NCI-H345 treated with DMSO at 0.1 percent for 48 hours (cell line): ENCODE results near the gene CLEC18B.
"Not testable (repeated sequence)": the region's sequence is repeated elsewhere in the genome, so short reads cannot be mapped to it uniquely, and the experiment has no call there.

Source experiments
- DNase-seq: peaks from one replicate; lab custom pipeline; 2025; ENCODE audit not compliant: unreplicated experiment; lab: John Stamatoyannopoulos, UW

The CLEC18B gene

DNA sequence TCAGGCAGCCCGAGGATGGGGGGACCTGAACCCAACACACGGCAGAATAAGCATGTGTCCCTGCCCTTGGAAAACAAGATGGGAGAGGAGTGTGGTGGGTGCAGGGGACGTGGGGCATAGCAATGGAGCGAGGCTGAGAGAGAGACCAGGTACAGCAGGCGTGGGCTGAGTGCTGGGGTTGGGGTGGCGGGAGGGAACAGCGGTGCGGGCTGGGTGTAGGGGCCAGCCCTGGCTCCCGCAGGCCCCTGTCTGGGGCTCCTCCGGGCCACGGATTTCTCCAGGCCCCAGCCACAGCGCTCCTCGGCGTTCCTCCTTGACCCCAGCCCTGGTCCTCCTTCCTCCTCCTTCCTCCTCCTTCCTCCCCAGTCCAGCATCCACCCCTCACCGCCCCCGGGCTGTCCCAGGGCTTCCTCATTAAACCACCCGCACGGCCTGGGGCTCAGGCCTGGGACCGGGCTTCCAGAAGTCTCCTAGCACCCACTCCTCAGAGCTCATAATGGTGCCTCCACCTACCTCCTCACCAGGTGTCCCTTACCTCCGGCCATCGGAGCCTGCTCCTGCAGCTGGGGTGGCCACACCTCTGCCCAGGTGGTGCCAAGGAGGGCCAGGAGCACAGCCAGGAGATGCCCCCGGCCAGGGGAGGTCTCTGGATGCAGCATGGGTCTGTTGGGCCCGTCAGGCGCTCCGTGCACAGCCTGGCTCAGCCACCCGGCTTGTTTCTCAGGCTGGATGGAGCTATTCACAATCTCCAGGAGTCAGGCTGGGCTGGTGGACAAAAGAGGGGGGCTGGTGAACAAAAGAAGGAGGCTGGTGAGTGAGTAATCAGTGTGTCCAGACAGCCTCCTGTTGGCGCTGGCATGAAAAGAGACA is at the start of gene CLEC18B:
TSS of gene CLEC18B (minus strand) at position 867 of the 870 bp plus-strand sequence. CDS start at position 659, 208 bp downstream.
- DNase-seq: not testable (repeated sequence)

DNA sequence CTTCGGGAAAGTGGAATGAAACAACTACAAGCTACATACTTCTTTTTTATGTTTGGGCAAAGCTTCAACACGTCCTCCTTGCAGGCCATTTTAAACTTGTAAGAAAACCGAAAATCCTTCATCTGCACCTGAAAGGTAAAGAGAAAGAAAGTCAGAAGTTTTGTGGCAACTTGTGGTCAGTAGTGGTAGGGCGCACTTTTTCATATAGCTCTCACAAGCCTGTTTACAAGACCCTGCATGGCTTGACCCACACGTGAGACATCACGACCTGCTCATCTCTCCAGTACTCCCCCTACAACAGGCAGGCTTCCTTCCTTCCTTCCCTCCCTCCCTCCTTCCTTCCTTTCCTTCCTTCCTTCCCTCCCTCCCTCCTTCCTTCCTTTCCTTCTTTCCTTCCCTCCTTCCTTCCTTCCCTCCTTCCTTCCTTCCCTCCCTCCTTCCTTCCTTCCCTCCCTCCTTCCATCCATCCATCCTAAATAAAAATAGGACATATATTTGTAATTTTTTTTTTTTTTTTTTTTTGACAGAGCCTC is 48.7 kb upstream of the CLEC18B start:
- DNase-seq: no peak

DNA sequence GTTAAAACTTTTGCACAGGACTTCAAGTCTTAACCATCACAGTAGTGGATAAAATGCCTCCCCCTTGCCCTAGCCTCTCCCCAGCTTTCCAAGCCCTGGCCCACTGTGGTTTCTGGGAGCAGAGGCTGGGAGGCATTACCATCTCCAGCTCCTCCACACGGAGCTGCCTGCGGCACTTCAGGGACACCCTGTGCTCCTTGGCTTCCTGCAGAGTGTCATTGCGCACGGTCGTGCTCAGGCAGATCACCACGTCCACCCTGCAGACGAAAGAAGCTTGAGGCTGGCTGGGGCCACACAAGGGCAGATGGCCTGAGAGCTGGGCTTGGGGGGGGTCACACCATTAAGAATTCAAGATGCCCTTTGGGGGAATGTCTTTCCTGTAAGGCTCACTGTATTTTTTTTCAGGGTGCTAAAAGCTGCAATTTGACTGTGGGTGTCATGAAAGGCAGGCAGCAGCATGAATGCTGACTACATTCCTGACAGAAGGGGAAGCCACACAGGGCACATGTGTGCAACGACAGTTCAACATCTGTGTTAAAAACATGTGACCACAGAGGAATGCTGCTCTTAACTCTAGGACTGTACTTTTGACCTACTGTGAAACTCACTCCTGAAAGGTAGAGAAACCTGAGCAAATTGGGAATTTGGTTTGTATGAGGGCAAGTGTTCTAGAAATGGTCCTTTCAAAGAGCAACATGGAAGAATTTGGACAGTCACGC is 47.7 kb upstream of the CLEC18B start:
- DNase-seq: no peak

DNA sequence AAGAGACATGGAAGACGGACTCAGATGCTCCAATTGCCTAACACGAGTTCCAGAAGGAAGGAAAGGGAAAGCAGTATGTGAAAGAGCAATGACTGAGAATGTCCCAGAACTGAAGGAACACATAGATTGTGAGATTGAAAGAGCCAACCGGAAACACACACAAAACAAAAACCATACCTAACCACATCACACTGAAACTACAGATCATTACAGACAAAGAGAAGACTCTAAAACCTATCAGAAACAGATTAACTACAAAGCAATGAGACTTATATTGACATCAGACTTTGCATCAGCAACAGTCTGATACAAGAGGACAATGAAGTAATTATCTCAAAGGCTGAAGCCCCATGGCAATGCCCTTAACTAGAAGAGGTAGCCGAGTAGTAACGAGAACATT is 45.6 kb upstream of the CLEC18B start:
- DNase-seq: no peak

DNA sequence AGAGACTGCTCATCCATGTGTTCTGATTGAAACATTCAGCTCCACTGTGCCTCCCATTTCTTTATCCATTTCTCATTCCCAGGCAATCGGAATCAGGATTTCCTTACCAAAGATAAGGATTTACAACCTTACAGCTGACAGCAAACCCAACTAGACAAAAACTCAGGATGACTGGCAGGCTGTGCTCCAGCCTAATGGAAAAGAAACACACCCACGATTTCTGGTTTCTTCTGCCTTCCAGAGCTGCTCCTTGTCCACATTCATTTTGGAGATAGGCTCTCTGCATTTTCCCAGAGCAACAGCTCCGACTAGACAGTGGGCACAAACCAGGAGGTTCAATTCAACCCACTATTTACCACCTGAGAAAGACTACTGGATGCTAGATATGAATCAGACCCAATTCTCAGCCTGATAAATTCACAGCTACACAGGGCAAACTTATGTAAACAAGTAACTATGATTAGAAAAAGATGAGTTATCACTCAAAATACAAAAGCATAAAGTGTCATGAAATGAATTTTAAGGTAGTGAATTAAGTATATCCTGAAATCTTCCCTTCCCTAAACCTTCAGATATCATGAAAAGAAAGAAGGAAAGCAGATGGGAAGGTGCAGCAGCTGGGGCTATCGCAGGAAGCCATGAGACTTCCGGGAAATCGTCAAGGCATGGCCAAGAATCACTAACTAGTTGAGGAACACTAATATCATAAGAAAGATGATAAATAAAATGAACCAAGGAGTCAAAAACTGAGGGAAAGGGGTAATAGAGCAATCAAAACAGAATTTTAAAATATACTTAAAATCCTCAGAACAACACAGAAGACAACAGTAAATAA is 44.8 kb upstream of the CLEC18B start:
- no peak for DNase-seq

DNA sequence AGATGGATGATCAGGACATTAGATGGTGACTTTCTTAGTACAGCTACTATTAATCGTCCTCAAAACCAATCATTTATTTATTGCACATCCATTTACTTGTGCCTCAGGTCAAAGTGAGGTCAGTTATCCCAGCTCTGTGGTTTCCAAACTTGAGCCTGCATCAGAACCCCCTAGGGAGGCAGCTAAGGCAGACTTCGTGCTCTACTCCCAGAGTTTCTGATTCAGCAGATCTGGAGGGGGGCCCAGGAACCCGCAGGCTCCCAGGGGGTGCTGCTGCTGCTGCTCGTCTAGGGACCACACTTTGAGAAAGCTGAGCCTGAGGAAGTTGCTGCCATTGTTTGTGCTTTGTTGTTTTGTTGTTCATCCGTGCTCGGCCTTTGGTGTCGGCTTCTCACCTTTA is 44.0 kb upstream of the CLEC18B start:
- DNase-seq: no peak

DNA sequence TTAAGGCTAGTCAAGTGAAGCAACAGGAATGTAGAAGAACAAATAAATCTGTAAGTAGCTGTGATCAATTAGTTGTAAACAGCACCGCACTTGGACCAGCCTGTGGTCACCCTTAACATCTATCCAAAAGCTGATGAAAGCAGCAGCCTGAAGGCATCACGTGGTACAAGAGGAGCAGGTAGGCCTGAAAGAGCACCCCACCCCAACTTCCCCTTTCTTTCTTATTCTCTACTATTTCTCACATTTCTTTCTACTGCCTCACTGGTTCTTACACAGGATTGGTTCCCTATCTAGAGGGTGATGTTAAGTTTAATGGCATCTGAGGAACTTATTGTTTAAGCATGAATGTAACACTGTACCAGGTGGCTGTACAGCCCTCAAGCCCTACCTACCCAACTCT is 42.6 kb upstream of the CLEC18B start:
- no peak for DNase-seq

DNA sequence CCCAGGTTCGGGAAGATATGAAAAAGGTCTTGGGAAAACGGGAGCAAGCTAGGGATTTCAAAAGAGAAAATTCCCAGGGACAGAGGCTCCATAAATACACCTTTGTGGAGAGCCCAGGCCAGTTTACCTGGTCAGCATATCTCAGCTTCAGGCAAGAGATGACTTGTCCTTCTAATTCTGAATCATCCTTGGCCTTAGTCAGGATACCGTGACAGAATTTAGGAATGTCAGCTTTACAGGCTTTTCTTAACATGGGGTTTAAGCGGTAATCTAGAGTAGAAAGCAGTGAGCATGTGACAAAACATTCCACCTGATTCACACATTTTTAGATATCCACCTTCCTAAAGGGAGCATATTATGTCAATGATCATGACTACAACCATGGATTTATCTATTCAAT is 41.1 kb upstream of the CLEC18B start:
- no peak for DNase-seq

DNA sequence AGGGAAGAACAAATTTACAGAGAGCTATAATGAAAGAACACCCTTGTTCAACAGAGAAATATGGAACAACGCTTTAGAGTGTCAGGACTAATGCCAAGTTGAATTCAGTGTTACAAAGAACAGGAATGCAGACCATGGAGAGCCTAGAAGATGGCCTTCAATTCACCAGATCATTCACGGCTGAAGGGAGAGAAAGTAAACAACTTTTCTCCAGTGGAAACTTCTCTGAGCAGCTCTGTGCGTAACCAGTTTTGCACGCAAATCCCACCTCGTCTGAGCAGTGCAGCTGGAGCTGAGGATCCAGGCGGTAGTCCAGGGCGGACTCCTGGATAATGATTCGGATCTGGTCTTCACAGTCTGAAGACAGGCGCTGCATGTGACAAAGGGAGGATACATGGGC is 40.5 kb upstream of the CLEC18B start:
- no peak for DNase-seq

DNA sequence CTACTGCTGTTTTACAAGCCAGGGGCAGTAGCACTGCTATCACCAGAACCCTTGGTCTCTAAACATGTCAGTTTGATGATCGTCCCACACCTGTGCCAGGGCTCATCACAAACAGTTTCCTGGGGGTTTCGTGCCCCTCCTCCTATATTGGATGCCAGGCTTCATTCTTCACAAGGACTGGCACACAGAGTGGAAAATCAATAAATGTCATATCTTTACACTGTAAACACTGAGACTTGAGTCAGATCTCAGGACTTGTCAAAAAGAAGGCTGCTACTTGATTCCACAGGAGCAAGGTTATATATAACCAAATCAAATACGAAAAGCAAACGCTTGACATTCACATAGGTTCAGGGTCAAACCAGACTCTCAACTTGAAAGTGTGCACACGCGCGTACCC is 39.3 kb upstream of the CLEC18B start:
- DNase-seq: no peak

DNA sequence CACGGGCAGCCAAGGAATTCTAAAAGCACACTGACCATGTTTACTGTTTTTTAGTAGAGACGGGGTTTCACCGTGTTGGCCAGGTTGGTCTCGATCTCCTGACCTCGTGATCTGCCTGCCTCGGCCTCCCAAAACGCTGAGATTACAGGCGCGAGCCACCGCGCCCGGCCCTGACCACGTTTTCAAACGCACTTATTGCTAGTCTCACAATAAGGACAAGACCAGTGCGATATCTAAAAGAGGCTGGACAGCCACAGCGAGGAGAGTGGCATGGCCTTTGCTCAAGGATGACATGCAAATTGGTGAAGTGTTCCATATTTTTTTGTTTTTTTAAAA is 35.0 kb upstream of the CLEC18B start:
- DNase-seq: no peak

DNA sequence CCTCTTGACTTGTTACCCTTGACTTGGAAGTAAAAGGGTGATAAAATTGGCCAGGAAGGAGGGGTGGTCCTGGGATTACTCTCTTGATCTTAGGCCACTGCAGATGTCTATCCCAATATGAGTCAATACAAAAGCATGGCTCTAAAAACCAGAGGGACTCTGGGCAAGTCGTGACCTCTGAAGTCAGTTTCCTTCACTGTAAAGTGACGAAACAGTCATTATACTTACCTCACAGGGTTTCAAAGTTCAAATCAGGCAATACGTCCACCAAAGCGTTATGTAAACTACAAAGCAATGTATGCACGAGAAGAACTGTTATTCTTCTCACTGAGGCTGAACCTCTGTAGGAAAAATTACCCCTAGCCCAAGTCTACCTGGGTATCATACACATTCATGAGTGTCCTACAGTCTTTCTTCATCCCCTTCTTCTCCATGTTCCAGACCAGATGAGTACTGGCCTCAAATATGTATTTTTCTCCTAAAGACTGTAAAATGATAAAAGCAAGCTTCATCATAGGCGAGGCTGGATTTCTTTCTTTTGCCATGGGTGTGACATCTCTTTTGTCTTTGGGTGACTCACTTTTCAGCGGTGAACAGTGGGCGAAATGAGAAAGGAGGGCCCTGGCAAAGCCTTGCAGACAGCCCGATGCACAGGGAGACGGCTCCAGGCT is 34.5 kb upstream of the CLEC18B start:
- DNase-seq: no peak

DNA sequence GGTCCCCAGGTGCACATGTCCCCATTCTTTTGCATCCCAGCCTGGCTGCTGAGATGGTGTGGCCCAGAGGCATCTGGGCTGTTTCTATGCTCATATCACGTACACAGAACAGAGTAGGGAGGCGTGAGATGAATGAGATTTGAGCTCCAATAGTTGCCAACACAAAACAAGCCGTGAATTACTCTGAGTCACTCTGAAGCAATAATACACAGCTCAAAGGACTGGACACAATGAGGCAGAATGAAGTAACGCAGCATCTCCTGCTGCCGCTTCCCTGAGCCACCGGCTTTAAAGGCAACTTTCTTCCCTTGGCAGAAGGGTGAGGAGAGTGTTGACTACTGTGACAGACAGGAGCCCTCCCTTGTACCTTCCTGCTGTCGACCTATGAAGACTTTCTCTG is 33.9 kb upstream of the CLEC18B start:
- DNase-seq: no peak

DNA sequence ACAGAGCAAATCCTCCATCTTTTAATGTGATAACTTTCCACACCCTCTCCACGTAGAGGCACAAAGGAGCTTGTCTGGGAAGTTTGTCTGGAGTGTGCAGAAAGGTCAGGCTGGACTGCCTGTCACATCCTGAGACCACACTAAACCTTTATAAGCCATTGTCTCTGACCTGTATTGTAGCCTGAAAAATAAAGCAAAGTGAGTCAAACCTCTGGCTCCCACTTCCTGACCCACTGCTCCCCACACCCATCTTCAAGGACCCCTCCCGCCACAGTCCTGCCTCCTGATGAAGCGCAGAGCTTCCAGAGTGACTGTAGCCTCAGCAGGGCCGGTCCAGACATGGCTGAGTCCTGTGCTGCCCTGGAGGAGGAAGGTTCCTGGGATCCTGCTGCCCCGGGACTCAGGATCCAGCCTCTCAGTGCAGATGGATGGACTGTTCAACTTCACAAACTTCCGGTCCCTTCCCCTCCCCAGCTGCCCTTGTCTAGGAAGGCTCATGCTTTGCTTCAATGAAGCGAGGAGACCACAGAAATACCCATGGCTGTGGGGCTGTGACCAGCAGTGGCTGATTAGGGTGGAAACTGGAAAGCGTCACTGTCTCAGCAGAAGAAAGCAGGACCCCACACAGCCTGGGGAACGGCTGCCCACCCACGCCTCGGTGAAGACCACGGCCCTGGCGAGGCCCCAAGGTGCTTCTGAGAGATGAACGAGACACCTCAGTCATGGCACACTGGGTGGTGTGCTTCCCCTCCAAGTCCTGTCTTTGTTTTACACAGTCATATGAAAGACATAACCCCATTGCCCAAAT is 30.9 kb upstream of the CLEC18B start:
- no peak for DNase-seq

DNA sequence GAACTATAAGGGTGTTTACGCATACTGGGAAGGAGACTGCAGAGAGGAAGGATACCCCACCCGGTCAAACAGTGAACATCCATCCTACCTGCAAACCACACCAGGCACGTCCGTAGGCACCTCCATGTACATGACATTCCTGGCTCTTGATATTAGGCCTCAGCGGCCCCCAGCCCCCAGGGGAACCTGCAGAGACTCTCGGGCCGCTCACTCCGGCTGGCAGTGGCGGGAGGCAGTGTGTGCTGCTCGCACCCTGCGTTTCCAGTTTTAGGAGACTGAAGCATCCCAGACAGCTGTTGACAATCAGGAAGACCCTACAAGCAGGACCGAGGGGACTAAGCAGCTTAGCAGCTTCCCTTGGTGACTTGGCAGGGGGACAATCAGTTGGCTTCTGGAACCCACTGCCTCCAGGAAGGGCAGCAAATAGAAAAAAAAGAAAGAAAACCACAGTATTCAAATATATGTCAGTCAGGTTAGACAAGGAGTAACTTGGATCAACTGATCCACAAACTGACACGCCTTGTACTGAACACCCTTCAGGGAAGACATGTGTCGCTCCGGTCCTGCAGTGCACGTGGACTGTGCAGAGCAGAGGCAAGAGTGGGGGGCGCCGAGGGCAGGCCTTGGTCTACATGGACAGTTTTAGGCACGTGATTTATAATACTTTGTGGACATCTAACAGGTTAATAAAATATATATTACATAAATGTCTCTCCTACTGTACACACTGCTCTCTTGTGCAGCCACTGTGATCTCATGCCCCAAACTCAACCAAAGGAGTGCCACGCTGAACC is 29.9 kb upstream of the CLEC18B start:
- DNase-seq: no peak

DNA sequence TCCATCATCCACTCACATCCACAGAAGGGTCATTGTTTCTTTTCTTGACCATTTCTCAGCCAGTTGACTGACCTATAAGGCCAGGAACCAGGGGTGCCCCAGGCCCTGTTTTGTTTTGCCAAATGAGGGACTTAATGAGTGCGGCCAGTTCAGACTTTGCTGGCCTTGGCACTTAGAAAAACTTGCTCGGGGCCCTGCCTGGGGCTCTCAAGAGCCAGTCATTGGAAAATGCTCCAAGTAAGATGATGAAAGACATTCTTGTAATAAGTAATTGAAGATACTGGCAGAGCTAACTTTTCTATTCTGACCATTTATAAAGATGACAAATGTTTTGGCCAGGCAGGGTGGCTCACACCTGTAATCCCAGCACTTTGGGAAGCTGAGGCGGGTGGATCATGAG is 29.0 kb upstream of the CLEC18B start:
- no peak for DNase-seq

DNA sequence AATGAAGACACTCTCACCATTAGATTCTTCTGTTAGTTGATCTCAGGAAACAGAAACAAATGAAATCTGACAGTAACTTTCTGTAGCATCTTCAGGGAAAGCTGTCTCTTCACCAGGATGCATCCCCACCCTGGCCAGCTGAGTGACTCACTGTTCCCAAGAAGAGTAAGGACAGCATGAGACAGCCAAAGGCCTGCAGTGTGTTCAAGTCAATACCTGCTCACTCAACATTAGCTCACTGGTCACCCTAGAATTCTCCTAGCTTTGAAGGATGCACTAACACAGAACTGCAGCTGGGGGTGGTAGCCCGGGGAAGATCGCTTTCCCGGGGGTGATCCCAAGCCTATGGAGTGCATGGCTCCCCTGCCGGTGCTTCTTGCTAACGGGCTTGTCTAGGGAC is 28.2 kb upstream of the CLEC18B start:
- DNase-seq: no peak

DNA sequence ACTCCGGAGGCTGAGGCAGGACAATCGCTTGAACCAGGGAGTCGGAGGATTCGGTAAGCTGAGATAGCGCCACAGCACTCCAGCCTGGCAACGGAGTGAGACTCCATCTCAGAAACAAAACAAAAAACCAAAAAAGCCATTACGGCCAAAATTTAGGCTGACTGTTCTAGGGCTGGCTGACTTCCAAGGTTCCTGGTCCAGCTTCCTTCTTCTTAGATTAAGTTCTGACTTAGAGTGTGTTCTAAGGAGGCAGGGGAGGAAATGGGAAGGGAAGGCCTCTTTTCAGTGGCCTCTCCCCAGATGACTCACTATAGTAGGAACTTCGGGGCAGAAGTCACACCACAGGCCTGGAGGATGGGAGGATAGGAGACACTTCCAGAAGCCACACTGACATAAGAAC is 27.7 kb upstream of the CLEC18B start:
- no peak for DNase-seq

DNA sequence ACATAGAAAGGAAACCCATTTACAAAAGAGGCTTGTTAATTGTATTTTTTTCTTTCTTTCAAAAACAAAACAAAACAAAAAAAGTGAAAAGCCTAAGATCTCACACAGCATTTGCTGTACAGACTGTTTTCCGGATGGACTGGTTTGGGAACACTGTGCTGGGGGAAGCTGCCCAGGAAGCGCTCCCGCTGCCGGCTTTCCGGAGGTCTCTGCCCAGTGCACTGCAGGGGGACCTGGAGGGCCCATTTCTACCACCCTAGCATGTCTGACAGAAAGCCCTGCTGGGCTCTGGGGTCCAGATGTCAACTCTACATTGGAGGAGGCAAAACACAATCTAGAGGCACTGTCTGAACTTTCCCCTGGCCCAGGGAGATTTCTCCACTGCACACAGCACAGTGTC is 26.3 kb upstream of the CLEC18B start:
- no peak for DNase-seq
